ENCODE data around the gene MTARC1.

DNA sequence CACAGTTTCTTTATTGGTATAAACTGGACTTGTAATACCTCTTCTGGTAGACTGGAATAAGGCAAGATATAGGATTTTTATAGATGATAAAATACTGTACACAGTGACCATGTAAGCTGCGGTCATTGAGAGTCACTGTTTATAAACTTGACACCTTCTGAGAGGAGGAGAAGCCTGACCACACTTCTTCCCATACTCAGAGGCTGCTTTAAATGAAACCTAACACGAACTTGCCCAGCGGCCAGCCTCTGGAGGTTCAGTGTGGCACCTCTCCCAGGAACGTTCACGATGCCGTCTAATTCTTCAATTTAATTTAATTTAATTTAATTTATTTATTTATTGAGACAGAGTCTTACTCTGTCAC, 22.5 kb downstream of the MTARC1 start:
- TF ChIP-seq, protein P1, sequence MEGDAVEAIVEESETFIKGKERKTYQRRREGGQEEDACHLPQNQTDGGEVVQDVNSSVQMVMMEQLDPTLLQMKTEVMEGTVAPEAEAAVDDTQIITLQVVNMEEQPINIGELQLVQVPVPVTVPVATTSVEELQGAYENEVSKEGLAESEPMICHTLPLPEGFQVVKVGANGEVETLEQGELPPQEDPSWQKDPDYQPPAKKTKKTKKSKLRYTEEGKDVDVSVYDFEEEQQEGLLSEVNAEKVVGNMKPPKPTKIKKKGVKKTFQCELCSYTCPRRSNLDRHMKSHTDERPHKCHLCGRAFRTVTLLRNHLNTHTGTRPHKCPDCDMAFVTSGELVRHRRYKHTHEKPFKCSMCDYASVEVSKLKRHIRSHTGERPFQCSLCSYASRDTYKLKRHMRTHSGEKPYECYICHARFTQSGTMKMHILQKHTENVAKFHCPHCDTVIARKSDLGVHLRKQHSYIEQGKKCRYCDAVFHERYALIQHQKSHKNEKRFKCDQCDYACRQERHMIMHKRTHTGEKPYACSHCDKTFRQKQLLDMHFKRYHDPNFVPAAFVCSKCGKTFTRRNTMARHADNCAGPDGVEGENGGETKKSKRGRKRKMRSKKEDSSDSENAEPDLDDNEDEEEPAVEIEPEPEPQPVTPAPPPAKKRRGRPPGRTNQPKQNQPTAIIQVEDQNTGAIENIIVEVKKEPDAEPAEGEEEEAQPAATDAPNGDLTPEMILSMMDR (IDR thresholded peaks at IDR 0.05), result no peak
- no peak for TF ChIP-seq EP300 (IDR thresholded peaks at IDR 0.05)
- no peak for TF ChIP-seq POLR2A (IDR thresholded peaks at IDR 0.05)
- TF ChIP-seq POLR2AphosphoS5 (IDR thresholded peaks at IDR 0.05), result no peak

Data from upper lobe of left lung (tissue), 4 donors.